GM23338 (cell line): ENCODE results near the gene CASP2. TPM values are rescaled to one million over a fixed set of nuclear protein-coding genes. Genes with fewer than 3 reads are reported as not detected.

Experiments
- ATAC-seq: fragments of 200-7000 bp; cut with Tn5 transposase; 3 replicates; pipeline ENCODE4 v1.9.1; 2020
- DNase-seq: peaks from one replicate; pipeline ENCODE4 v3.0.0-alpha.2; 2015; ENCODE audit warnings: low spot score
- H2AFZ ChIP-seq: fragments of 200-600 bp; sonication (generic); 2 replicates; pipeline ENCODE4 v1.8.0; 2016; ENCODE audit warnings: antibody characterized with exemption, mild to moderate bottlenecking, moderate library complexity
- H3F3A ChIP-seq: fragments of 200-600 bp; sonication (generic); replicated peaks from 2 replicates; pipeline ENCODE4 v1.8.0; 2017; ENCODE audit warnings: antibody characterized with exemption, mixed run types, low read depth
- H3K27ac ChIP-seq: fragments of 200-600 bp; sonication (generic); 2 replicates; pipeline ENCODE4 v1.6.1; 2016; ENCODE audit warnings: low read depth
- H3K27me3 ChIP-seq: fragments of 200-600 bp; sonication (generic); 2 replicates; pipeline ENCODE4 v1.8.0; 2016; ENCODE audit warnings: mild to moderate bottlenecking, mixed run types, moderate library complexity; ENCODE audit not compliant: insufficient read depth
- H3K36me3 ChIP-seq: fragments of 200-600 bp; sonication (generic); 2 replicates; pipeline ENCODE4 v1.8.0; 2016; ENCODE audit warnings: mild to moderate bottlenecking; ENCODE audit not compliant: insufficient read depth
- H3K4me1 ChIP-seq: fragments of 200-600 bp; sonication (generic); 2 replicates; pipeline ENCODE4 v1.8.0; 2016; ENCODE audit warnings: mild to moderate bottlenecking, moderate library complexity; ENCODE audit not compliant: insufficient read depth
- H3K4me2 ChIP-seq: fragments of 200-600 bp; sonication (generic); 2 replicates; pipeline ENCODE4 v1.7.1; 2017; ENCODE audit warnings: mixed run types
- H3K4me3 ChIP-seq: fragments of 200-600 bp; sonication (generic); 2 replicates; pipeline ENCODE4 v1.6.1; 2016; ENCODE audit warnings: mixed run types
- H3K79me2 ChIP-seq: fragments of 200-600 bp; sonication (generic); replicated peaks from 2 replicates; pipeline ENCODE4 v1.8.0; 2017; ENCODE audit warnings: mild to moderate bottlenecking; ENCODE audit not compliant: insufficient read depth
- H3K9me2 ChIP-seq: fragments of 200-600 bp; sonication (generic); 2 replicates; pipeline ENCODE4 v1.8.0; 2017; ENCODE audit not compliant: insufficient read depth
- H4K20me1 ChIP-seq: fragments of 200-600 bp; sonication (generic); replicated peaks from 2 replicates; pipeline ENCODE4 v1.8.0; 2017; ENCODE audit warnings: mild to moderate bottlenecking; ENCODE audit not compliant: insufficient read depth
- H3K27ac Mint-ChIP-seq: 2 replicates; pipeline ENCODE4 v1.8.0; 2020; ENCODE audit warnings: inconsistent platforms, mild to moderate bottlenecking, moderate library complexity, mixed read lengths
- H3K27me3 Mint-ChIP-seq: 3 replicates; pipeline ENCODE4 v1.8.0; 2022; ENCODE audit warnings: low read depth, mild to moderate bottlenecking, moderate library complexity, mixed read lengths, inconsistent platforms; ENCODE audit not compliant: insufficient read depth, poor library complexity
- H3K36me3 Mint-ChIP-seq: 3 replicates; pipeline ENCODE4 v1.8.0; 2021; ENCODE audit warnings: low read depth, mild to moderate bottlenecking, inconsistent platforms, moderate library complexity, mixed read lengths
- H3K4me1 Mint-ChIP-seq: 3 replicates; pipeline ENCODE4 v1.8.0; 2020; ENCODE audit warnings: mild to moderate bottlenecking, inconsistent platforms, mixed read lengths
- H3K4me3 Mint-ChIP-seq: 3 replicates; pipeline ENCODE4 v1.8.0; 2021; ENCODE audit warnings: moderate library complexity, mild to moderate bottlenecking, inconsistent platforms, mixed read lengths
- H3K9me3 Mint-ChIP-seq: 3 replicates; pipeline ENCODE4 v1.8.0; 2020; ENCODE audit warnings: moderate library complexity, mild to moderate bottlenecking, inconsistent platforms, mixed read lengths
- CREB1 ChIP-seq: fragments of 250-450 bp; sonication (Bioruptor Pico); IDR thresholded peaks from 2 replicates; pipeline ENCODE4 v1.5.0; 2020; ENCODE audit warnings: low read depth, mild to moderate bottlenecking, moderate library complexity
- CTCF ChIP-seq, 2 experiments: fragments of 200-600 bp in 1 of 2; sonication (generic) in 1 of 2; conservative IDR thresholded peaks; 2 replicates each; pipeline versions ENCODE4 v1.5.1 to v1.6.1; 2016 to 2017; ENCODE audit warnings: antibody characterized with exemption in 2 of 2, low read depth in 2 of 2, mild to moderate bottlenecking in 2 of 2, moderate library complexity in 1 of 2
- ETS1 ChIP-seq: IDR thresholded peaks from 2 replicates; pipeline ENCODE4 v1.6.1; 2016; ENCODE audit warnings: antibody characterized with exemption
- EZH2 ChIP-seq: fragments of 200-600 bp; sonication (generic); IDR thresholded peaks from one replicate; pipeline ENCODE4 v1.8.0; 2017; ENCODE audit warnings: antibody characterized with exemption, mild to moderate bottlenecking, low read depth; ENCODE audit not compliant: unreplicated experiment
- EZH2phosphoT487 ChIP-seq: fragments of 200-600 bp; sonication (generic); IDR thresholded peaks from one replicate; pipeline ENCODE4 v1.8.1; 2018; ENCODE audit warnings: antibody characterized with exemption; ENCODE audit not compliant: unreplicated experiment
- JUNB ChIP-seq: IDR thresholded peaks from one replicate; pipeline ENCODE4 v1.6.1; 2016; ENCODE audit warnings: antibody characterized with exemption; ENCODE audit not compliant: unreplicated experiment
- NANOG ChIP-seq: IDR thresholded peaks from 2 replicates; pipeline ENCODE4 v1.6.1; 2016; ENCODE audit warnings: antibody characterized with exemption, borderline replicate concordance
- POLR2AphosphoS5 ChIP-seq: IDR thresholded peaks from 2 replicates; pipeline ENCODE4 v1.6.1; 2016; ENCODE audit warnings: antibody characterized with exemption, low read depth
- STAT1 ChIP-seq: IDR thresholded peaks from one replicate; pipeline ENCODE4 v1.6.1; 2016; ENCODE audit warnings: antibody characterized with exemption; ENCODE audit not compliant: unreplicated experiment
- ZNF114 ChIP-seq: fragments of 250-450 bp; sonication (Bioruptor Pico); IDR thresholded peaks from 2 replicates; pipeline ENCODE4 v1.5.0; 2020; ENCODE audit warnings: mild to moderate bottlenecking, moderate library complexity
- polyA plus RNA-seq: library from polyadenylated mRNA; unstranded; fragments of >200 nt; fragmentation: Nextera tagmentation; extraction: Ambion mirVana; gene quantifications from 2 replicates; pipeline ENCODE4 v1.2.1, GENCODE V29; 2016
- total RNA-seq: library from RNA; depleted of rRNA; stranded (reverse); fragments of >200 nt; shearing (Covaris generic); gene quantifications from 2 replicates; pipeline ENCODE4 v1.2.3, GENCODE V29; 2014
- TF ChIP-seq, protein P1 (sequence below): fragments of 250-450 bp; sonication (Bioruptor Pico); IDR thresholded peaks from 2 replicates; pipeline ENCODE4 v1.5.0; 2020; ENCODE audit warnings: mild to moderate bottlenecking, moderate library complexity

Gene CASP2
- total and polyA plus RNA-seq, 2 experiments from 2014 or later = 17.7 to 21.8 TPM

DNA sequence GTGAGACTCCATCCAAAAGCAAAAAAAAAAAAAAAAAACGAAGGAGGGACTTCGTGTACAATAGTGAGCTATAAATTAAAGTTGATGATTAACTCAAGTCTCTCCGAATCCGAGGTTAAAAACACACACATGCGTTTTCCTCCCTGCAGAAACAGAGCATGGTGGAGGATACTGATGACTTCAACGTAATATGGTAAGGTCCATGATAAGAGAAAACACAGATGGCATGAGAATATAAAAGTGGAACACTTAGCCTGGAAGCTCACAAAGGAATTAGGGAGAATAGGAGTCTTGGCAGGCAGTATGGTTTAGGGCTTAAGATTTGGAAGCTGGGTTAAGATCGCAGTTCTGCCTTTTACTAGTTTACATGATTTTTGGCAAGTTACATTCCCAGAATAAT lies 45.0 kb upstream of the CASP2 start (continued):
- TF ChIP-seq, protein P1, sequence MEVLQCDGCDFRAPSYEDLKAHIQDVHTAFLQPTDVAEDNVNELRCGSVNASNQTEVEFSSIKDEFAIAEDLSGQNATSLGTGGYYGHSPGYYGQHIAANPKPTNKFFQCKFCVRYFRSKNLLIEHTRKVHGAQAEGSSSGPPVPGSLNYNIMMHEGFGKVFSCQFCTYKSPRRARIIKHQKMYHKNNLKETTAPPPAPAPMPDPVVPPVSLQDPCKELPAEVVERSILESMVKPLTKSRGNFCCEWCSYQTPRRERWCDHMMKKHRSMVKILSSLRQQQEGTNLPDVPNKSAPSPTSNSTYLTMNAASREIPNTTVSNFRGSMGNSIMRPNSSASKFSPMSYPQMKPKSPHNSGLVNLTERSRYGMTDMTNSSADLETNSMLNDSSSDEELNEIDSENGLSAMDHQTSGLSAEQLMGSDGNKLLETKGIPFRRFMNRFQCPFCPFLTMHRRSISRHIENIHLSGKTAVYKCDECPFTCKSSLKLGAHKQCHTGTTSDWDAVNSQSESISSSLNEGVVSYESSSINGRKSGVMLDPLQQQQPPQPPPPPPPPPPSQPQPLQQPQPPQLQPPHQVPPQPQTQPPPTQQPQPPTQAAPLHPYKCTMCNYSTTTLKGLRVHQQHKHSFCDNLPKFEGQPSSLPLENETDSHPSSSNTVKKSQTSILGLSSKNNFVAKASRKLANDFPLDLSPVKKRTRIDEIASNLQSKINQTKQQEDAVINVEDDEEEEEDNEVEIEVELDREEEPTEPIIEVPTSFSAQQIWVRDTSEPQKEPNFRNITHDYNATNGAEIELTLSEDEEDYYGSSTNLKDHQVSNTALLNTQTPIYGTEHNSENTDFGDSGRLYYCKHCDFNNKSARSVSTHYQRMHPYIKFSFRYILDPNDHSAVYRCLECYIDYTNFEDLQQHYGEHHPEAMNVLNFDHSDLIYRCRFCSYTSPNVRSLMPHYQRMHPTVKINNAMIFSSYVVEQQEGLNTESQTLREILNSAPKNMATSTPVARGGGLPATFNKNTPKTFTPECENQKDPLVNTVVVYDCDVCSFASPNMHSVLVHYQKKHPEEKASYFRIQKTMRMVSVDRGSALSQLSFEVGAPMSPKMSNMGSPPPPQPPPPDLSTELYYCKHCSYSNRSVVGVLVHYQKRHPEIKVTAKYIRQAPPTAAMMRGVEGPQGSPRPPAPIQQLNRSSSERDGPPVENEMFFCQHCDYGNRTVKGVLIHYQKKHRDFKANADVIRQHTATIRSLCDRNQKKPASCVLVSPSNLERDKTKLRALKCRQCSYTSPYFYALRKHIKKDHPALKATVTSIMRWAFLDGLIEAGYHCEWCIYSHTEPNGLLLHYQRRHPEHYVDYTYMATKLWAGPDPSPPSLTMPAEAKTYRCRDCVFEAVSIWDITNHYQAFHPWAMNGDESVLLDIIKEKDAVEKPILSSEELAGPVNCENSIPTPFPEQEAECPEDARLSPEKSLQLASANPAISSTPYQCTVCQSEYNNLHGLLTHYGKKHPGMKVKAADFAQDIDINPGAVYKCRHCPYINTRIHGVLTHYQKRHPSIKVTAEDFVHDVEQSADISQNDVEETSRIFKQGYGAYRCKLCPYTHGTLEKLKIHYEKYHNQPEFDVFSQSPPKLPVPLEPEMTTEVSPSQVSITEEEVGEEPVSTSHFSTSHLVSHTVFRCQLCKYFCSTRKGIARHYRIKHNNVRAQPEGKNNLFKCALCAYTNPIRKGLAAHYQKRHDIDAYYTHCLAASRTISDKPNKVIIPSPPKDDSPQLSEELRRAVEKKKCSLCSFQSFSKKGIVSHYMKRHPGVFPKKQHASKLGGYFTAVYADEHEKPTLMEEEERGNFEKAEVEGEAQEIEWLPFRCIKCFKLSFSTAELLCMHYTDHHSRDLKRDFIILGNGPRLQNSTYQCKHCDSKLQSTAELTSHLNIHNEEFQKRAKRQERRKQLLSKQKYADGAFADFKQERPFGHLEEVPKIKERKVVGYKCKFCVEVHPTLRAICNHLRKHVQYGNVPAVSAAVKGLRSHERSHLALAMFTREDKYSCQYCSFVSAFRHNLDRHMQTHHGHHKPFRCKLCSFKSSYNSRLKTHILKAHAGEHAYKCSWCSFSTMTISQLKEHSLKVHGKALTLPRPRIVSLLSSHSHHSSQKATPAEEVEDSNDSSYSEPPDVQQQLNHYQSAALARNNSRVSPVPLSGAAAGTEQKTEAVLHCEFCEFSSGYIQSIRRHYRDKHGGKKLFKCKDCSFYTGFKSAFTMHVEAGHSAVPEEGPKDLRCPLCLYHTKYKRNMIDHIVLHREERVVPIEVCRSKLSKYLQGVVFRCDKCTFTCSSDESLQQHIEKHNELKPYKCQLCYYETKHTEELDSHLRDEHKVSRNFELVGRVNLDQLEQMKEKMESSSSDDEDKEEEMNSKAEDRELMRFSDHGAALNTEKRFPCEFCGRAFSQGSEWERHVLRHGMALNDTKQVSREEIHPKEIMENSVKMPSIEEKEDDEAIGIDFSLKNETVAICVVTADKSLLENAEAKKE (CRISPR knock-in tag) = no peak
- TF ChIP-seq ETS1 (no peak), EZH2 (no peak)

- no peak overlapping the region for H3K27ac Mint-ChIP-seq
- H3K4me2 ChIP-seq = no peak overlapping the region
- H3K9me2 ChIP-seq = no peaks in the 10 kb centered on the region
- TF ChIP-seq NANOG (no peak), CTCF (conservative IDR thresholded peaks at IDR 0.05; ENCODE audit: low read depth in 2 of 2) (no peak), EZH2phosphoT487 (no peak), STAT1 (no peak), EZH2 (no peak), ETS1 (no peak), POLR2AphosphoS5 (no peak), JUNB (no peak), CREB1 (CRISPR knock-in tag) (no peak), ZNF114 (no peak)
These were observed 44.5 kb upstream of the CASP2 start for GRCh38 chr7:143243614-143244013.

More at GRCh38 chr7:143243614-143244013, 44.5 kb upstream of the CASP2 start:
- H3K4me3 ChIP-seq = no peak overlapping the region
- H3K36me3 ChIP-seq = no peaks in the 10 kb centered on the region
- H3K36me3 Mint-ChIP-seq = no peaks in the 10 kb centered on the region
- no peaks in the 10 kb centered on the region for H3K79me2 ChIP-seq
- H3K4me3 Mint-ChIP-seq = no peak overlapping the region
- no peaks in the 10 kb centered on the region for H3K27me3 Mint-ChIP-seq
- H3K9me3 Mint-ChIP-seq = no peaks in the 10 kb centered on the region
- H3F3A ChIP-seq = no peaks in the 10 kb centered on the region
- no peaks in the 10 kb centered on the region for H3K27me3 ChIP-seq
- no peak overlapping the region for H2AFZ ChIP-seq
- ATAC-seq (no peak), DNase-seq (no peak)
- no peaks in the 10 kb centered on the region for H3K4me1 ChIP-seq
- no peak overlapping the region for H3K27ac ChIP-seq
- H3K4me1 Mint-ChIP-seq = no peaks in the 10 kb centered on the region; the same call in 2 of the 3 replicates
- H4K20me1 ChIP-seq = no peaks in the 10 kb centered on the region
